ENCODE measurements around the gene HNRNPA3. TPM values are rescaled to one million over a fixed set of nuclear protein-coding genes. Genes with fewer than 3 reads are reported as not detected.
"Not testable (repeated sequence)": the region's sequence is repeated elsewhere in the genome, so short reads cannot be mapped to it uniquely, and the experiment has no call there.

HNRNPA3 gene
- total RNA-seq, 1 experiment from 2014 or later = 328 TPM

- no peak overlapping the region for H2AFZ ChIP-seq (ENCODE audit: low read depth, low read length, poor library complexity, severe bottlenecking)
- ChIA-PET RAD21 (ENCODE audit: low non-redundant PET in 1 of 2, low total read pairs in 2 of 2, uncharacterized antibody in 2 of 2, unreplicated experiment in 2 of 2) (no interaction called here), POLR2A (no interaction called here), CTCF (interaction anchor here (1.0 kb wide), 1 partner anchor 19 kb away, joined by 3 read pairs; no protein-coding TSS in a partner anchor)
- intact Hi-C loops (cut with micrococcal nuclease) = no loop called here
- no peaks in the 10 kb centered on the region for H3K9me2 ChIP-seq (ENCODE audit: insufficient read depth)
- no peak overlapping the region for H3K4me2 ChIP-seq (ENCODE audit: low read length)
- TF ChIP-seq FOSL1 (IDR thresholded peaks at IDR 0.05; ENCODE audit: low read depth) = no peak
- TF ChIP-seq ZNF274 (IDR thresholded peaks at IDR 0.05; ENCODE audit: low read depth, low read length) = no peak
- no peak for TF ChIP-seq YY1 (IDR thresholded peaks at IDR 0.05; ENCODE audit: extremely low read depth, insufficient replicate concordance, low read depth, low read length)
- no peak for TF ChIP-seq EZH2 (IDR thresholded peaks at IDR 0.05)
- TF ChIP-seq CBX3 (IDR thresholded peaks at IDR 0.05; ENCODE audit: low read depth) = no peak
- no peak for TF ChIP-seq MAX (IDR thresholded peaks at IDR 0.05)
- no peak for TF ChIP-seq TCF7L2 (IDR thresholded peaks at IDR 0.05; ENCODE audit: borderline replicate concordance, extremely low read depth, insufficient read depth, insufficient read length)
- TF ChIP-seq ELF1 (IDR thresholded peaks at IDR 0.05; ENCODE audit: borderline replicate concordance, low read depth) = no peak
- no peak for TF ChIP-seq JUND (IDR thresholded peaks at IDR 0.05)
- TF ChIP-seq REST (IDR thresholded peaks at IDR 0.05; ENCODE audit: low read depth) = no peak
- TF ChIP-seq EGR1 (IDR thresholded peaks at IDR 0.05; ENCODE audit: low read depth) = no peak
- TF ChIP-seq SP1 (IDR thresholded peaks at IDR 0.05; ENCODE audit: low read depth) = no peak
- TF ChIP-seq CTCF (IDR thresholded peaks at IDR 0.05 in 2 of 3, conservative IDR thresholded peaks at IDR 0.05 in 1 of 3; ENCODE audit: borderline replicate concordance in 1 of 3, insufficient read depth in 1 of 3, low read depth in 2 of 3, low read length in 2 of 3) = no peak
- no peak for TF ChIP-seq CEBPB (IDR thresholded peaks at IDR 0.05; ENCODE audit: low read depth)
- no peaks in the 10 kb centered on the region for H3K4me1 ChIP-seq (ENCODE audit: control insufficient read depth in 1 of 2, insufficient read depth in 2 of 2, low read length in 2 of 2)
- H3K36me3 ChIP-seq (ENCODE audit: control insufficient read depth in 1 of 2, insufficient read depth in 2 of 2, low read length in 2 of 2) = no peaks in the 10 kb centered on the region
- H3K4me3 ChIP-seq (replicated peaks in 1 of 2; ENCODE audit: low read depth in 1 of 2, low read length in 2 of 2) = no peak overlapping the region
- no peaks in the 10 kb centered on the region for H3K9me3 ChIP-seq (ENCODE audit: control insufficient read depth in 1 of 2, insufficient read depth in 1 of 2, low read depth in 1 of 2, low read length in 2 of 2)
- no peaks in the 10 kb centered on the region for H4K20me1 ChIP-seq (ENCODE audit: insufficient read depth)
- H3K79me2 ChIP-seq (ENCODE audit: insufficient read depth, low read length) = no peaks in the 10 kb centered on the region
- ATAC-seq (no peak), DNase-seq (ENCODE audit: low read depth, low spot score) (no peak)
- no peak overlapping the region for H3K9ac ChIP-seq (ENCODE audit: low read length)
- no TSS peak for BruUV-seq (replicated peaks)
- no peaks in the 10 kb centered on the region for H3K27me3 ChIP-seq (ENCODE audit: insufficient read depth, low read length)
- no peak overlapping the region for H3K27ac ChIP-seq (ENCODE audit: low read depth, low read length)
Measured at GRCh38 chr2:177179227-177179626, 33.4 kb upstream of the HNRNPA3 start.

- H3K4me1 ChIP-seq (ENCODE audit: control insufficient read depth in 1 of 2, insufficient read depth in 2 of 2, low read length in 2 of 2); RAD21 ChIA-PET (ENCODE audit: low non-redundant PET in 1 of 2, low total read pairs in 2 of 2, uncharacterized antibody in 2 of 2, unreplicated experiment in 2 of 2); H3K79me2 ChIP-seq (ENCODE audit: insufficient read depth, low read length); POLR2A ChIA-PET; H4K20me1 ChIP-seq (ENCODE audit: insufficient read depth); H3K27me3 ChIP-seq (ENCODE audit: insufficient read depth, low read length); H2AFZ ChIP-seq (ENCODE audit: low read depth, low read length, poor library complexity, severe bottlenecking); H3K4me3 ChIP-seq (replicated peaks in 1 of 2; ENCODE audit: low read depth in 1 of 2, low read length in 2 of 2); H3K9ac ChIP-seq (ENCODE audit: low read length); DNase-seq (ENCODE audit: low read depth, low spot score); H3K9me3 ChIP-seq (ENCODE audit: control insufficient read depth in 1 of 2, insufficient read depth in 1 of 2, low read depth in 1 of 2, low read length in 2 of 2); BruUV-seq (replicated peaks); H3K4me2 ChIP-seq (ENCODE audit: low read length); H3K27ac ChIP-seq (ENCODE audit: low read depth, low read length); H3K9me2 ChIP-seq (ENCODE audit: insufficient read depth); H3K36me3 ChIP-seq (ENCODE audit: control insufficient read depth in 1 of 2, insufficient read depth in 2 of 2, low read length in 2 of 2); ATAC-seq; intact Hi-C loops (cut with micrococcal nuclease): not testable (repeated sequence)
- CTCF ChIA-PET = interaction anchor here (1.0 kb wide), 1 partner anchor 19 kb away, joined by 3 read pairs; no protein-coding TSS in a partner anchor
Measured at GRCh38 chr2:177179671-177180070, 32.9 kb upstream of the HNRNPA3 start.
